Measurements from ENCODE around the gene P2RY12.
A peak's percentile ranks its signal among the peaks of the same experiment; 100 is the strongest.
"Not testable (repeated sequence)": the region's sequence is repeated elsewhere in the genome, so short reads cannot be mapped to it uniquely, and the experiment has no call there.

Gene P2RY12

GRCh38 chr3:151393941-151394340 lies 9.4 kb upstream of the P2RY12 start:
- TF ChIP-seq CTCF (IDR thresholded peaks at IDR 0.05; ENCODE audit: low read depth, low read length): no peak
- no peak for DNase-seq (ENCODE audit: extremely low read depth, low read depth)

GRCh38 chr3:151393146-151393830 lies 8.7 kb upstream of the P2RY12 start:
- TF ChIP-seq CTCF (IDR thresholded peaks at IDR 0.05; ENCODE audit: low read depth, low read length): no peak
- no peak for DNase-seq (ENCODE audit: extremely low read depth, low read depth)

- DNase-seq (ENCODE audit: extremely low read depth, low read depth): not testable (repeated sequence)
These were observed 7.6 kb upstream of the P2RY12 start for GRCh38 chr3:151392191-151392590.

- no peak for TF ChIP-seq CTCF (IDR thresholded peaks at IDR 0.05; ENCODE audit: low read depth, low read length)
- DNase-seq (ENCODE audit: extremely low read depth, low read depth): no peak
These were observed 7.2 kb upstream of the P2RY12 start for GRCh38 chr3:151391720-151392119.

- DNase-seq (ENCODE audit: extremely low read depth, low read depth): no peak
- TF ChIP-seq CTCF (IDR thresholded peaks at IDR 0.05; ENCODE audit: low read depth, low read length): no peak
These were observed 3.3 kb upstream of the P2RY12 start for GRCh38 chr3:151387842-151388241.

GRCh38 chr3:151387432-151387831 lies 2.9 kb upstream of the P2RY12 start:
- no peak for DNase-seq (ENCODE audit: extremely low read depth, low read depth)

GRCh38 chr3:151386056-151386455 lies 1.5 kb upstream of the P2RY12 start:
- TF ChIP-seq CTCF (IDR thresholded peaks at IDR 0.05; ENCODE audit: low read depth, low read length): no peak
- peak; percentile 29 for DNase-seq (ENCODE audit: extremely low read depth, low read depth)

More at GRCh38 chr3:151387432-151387831, 2.9 kb upstream of the P2RY12 start:
- TF ChIP-seq CTCF (IDR thresholded peaks at IDR 0.05; ENCODE audit: low read depth, low read length): no peak

- DNase-seq (ENCODE audit: extremely low read depth, low read depth): no peak
- no peak for TF ChIP-seq CTCF (IDR thresholded peaks at IDR 0.05; ENCODE audit: low read depth, low read length)
These were observed 597 bp downstream of the P2RY12 start for GRCh38 chr3:151383956-151384355.
